ENCODE data around the gene PIGQ.

The PIGQ gene

GRCh38 chr16:534135-534534, 35.6 kb upstream of the PIGQ start:
- DNase-seq (ENCODE audit: low spot score) = no peak

- no peak for DNase-seq (ENCODE audit: low spot score)
Observed at GRCh38 chr16:534856-535445, 34.8 kb upstream of the PIGQ start.

- DNase-seq (ENCODE audit: low spot score) = peak; percentile 80
Observed at GRCh38 chr16:535446-536405, 34.0 kb upstream of the PIGQ start.

- no peak for DNase-seq (ENCODE audit: low spot score)
Observed at GRCh38 chr16:536746-537145, 33.0 kb upstream of the PIGQ start.

- no peak for DNase-seq (ENCODE audit: low spot score)
Observed at GRCh38 chr16:537415-538335, 32.1 kb upstream of the PIGQ start.

GRCh38 chr16:539901-540530, 29.8 kb upstream of the PIGQ start:
- no peak for DNase-seq (ENCODE audit: low spot score)

- DNase-seq (ENCODE audit: low spot score) = no peak
Observed at GRCh38 chr16:540645-541340, 29.0 kb upstream of the PIGQ start.

GRCh38 chr16:543301-544164, 26.2 kb upstream of the PIGQ start:
- DNase-seq (ENCODE audit: low spot score) = no peak

- no peak for DNase-seq (ENCODE audit: low spot score)
Observed at GRCh38 chr16:544517-544916, 25.3 kb upstream of the PIGQ start.

- peak; percentile 48 for DNase-seq (ENCODE audit: low spot score)
Observed at GRCh38 chr16:546909-547770, 22.6 kb upstream of the PIGQ start.

GRCh38 chr16:548586-548985, 21.2 kb upstream of the PIGQ start:
- DNase-seq (ENCODE audit: low spot score) = no peak

GRCh38 chr16:549544-550263, 20.1 kb upstream of the PIGQ start:
- no peak for DNase-seq (ENCODE audit: low spot score)

GRCh38 chr16:551210-551609, 18.6 kb upstream of the PIGQ start:
- DNase-seq (ENCODE audit: low spot score) = no peak

- no peak for DNase-seq (ENCODE audit: low spot score)
Observed at GRCh38 chr16:552171-552570, 17.6 kb upstream of the PIGQ start.

- no peak for DNase-seq (ENCODE audit: low spot score)
Observed at GRCh38 chr16:553601-554296, 16.0 kb upstream of the PIGQ start.

GRCh38 chr16:554297-554621, 15.5 kb upstream of the PIGQ start:
- DNase-seq (ENCODE audit: low spot score) = no peak

- peak; percentile 9 for DNase-seq (ENCODE audit: low spot score)
Observed at GRCh38 chr16:554640-555365, 15.0 kb upstream of the PIGQ start.
